GM20431 (cell line): ENCODE data around the gene GFI1B.
"Not testable (repeated sequence)": the region's sequence is repeated elsewhere in the genome, so short reads cannot be mapped to it uniquely, and the experiment has no call there.

Source experiments
- in situ Hi-C: fragments of 300-500 bp; cut with MseI, MboI; formaldehyde crosslinking; loops from one replicate; pipeline ENCODE4 v1.15.0; 2020; ENCODE audit warnings: low sequenced_read_pairs; ENCODE audit not compliant: unreplicated experiment

Gene GFI1B

GRCh38 chr9:133005957-133006356 lies 27.5 kb downstream of the GFI1B start:
- in situ Hi-C loops: no loop called here

GRCh38 chr9:133006731-133007352 lies 28.3 kb downstream of the GFI1B start:
- in situ Hi-C loops: no loop called here

GRCh38 chr9:133008406-133008805 lies 29.9 kb downstream of the GFI1B start:
- in situ Hi-C loops: no loop called here

GRCh38 chr9:133008824-133009223 lies 30.3 kb downstream of the GFI1B start:
- in situ Hi-C loops: no loop called here

GRCh38 chr9:133009906-133010582 lies 31.6 kb downstream of the GFI1B start:
- in situ Hi-C loops: no loop called here

- in situ Hi-C loops: no loop called here
Observed at GRCh38 chr9:133014696-133015095, 36.2 kb downstream of the GFI1B start.

GRCh38 chr9:133023117-133023890 lies 44.8 kb downstream of the GFI1B start:
- in situ Hi-C loops: no loop called here

GRCh38 chr9:133026426-133026825 lies 47.9 kb downstream of the GFI1B start:
- in situ Hi-C loops: no loop called here

GRCh38 chr9:133027134-133027533 lies 48.6 kb downstream of the GFI1B start:
- in situ Hi-C loops: no loop called here

GRCh38 chr9:133028221-133028620 lies 49.7 kb downstream of the GFI1B start:
- in situ Hi-C loops: no loop called here

- in situ Hi-C loops: loop anchor here (10.0 kb wide), 1 partner anchor 115 kb away; no protein-coding TSS in a partner anchor
Observed at GRCh38 chr9:133029994-133030316, 51.5 kb downstream of the GFI1B start.

GRCh38 chr9:133030317-133031129 lies 52.0 kb downstream of the GFI1B start, which contains the start of gene GTF3C5:
Gene GTF3C5 (plus strand): TSS chr9:133030997. CDS start chr9:133031012, 15 bp downstream.
- in situ Hi-C loops: loop anchor here (10.0 kb wide), 1 partner anchor 114 kb away; no protein-coding TSS in a partner anchor

GRCh38 chr9:133031130-133031422 lies 52.6 kb downstream of the GFI1B start:
- in situ Hi-C loops: loop anchor here (10.0 kb wide), 1 partner anchor 114 kb away; no protein-coding TSS in a partner anchor

- in situ Hi-C loops: loop anchor here (10.0 kb wide), 1 partner anchor 113 kb away; no protein-coding TSS in a partner anchor
Observed at GRCh38 chr9:133031496-133031911, 53.0 kb downstream of the GFI1B start.

- in situ Hi-C loops: loop anchor here (10.0 kb wide), 1 partner anchor 113 kb away; no protein-coding TSS in a partner anchor
Observed at GRCh38 chr9:133032171-133032570, 53.7 kb downstream of the GFI1B start.

- in situ Hi-C loops: loop anchor here (10.0 kb wide), 1 partner anchor 109 kb away; no protein-coding TSS in a partner anchor
Observed at GRCh38 chr9:133035669-133036068, 57.2 kb downstream of the GFI1B start.

- in situ Hi-C loops: loop anchor here (10.0 kb wide), 1 partner anchor 107 kb away; no protein-coding TSS in a partner anchor
Observed at GRCh38 chr9:133037775-133038515, 59.5 kb downstream of the GFI1B start.

- in situ Hi-C loops: not testable (repeated sequence)
Observed at GRCh38 chr9:133040892-133041479, 62.5 kb downstream of the GFI1B start.
